Gastrocnemius medialis (tissue), 4 donors: ENCODE data around the gene TRIM45. TPM values are rescaled to one million over a fixed set of nuclear protein-coding genes. Genes with fewer than 3 reads are reported as not detected.

Experiments used
- ATAC-seq, 2 donors: fragments of 150-250 bp; one replicate each; pipeline ENCODE4 v1.9.1; 2016
- DNase-seq, 2 donors: peaks; one replicate each; pipeline ENCODE4 v3.0.0-alpha.2; 2019
- H3K27ac ChIP-seq, 4 donors: fragments of 200-600 bp; sonication (generic); 1 replicate in 1 of 4; 2 replicates in 3 of 4; pipeline ENCODE4 v1.5.1; 2016 to 2018; ENCODE audit warnings: mild to moderate bottlenecking in 2 of 4, moderate library complexity in 1 of 4
- H3K27me3 ChIP-seq, 3 donors: fragments of 200-600 bp; sonication (generic) in 2 of 3; 1 replicate in 1 of 3; 2 replicates in 2 of 3; pipeline versions ENCODE4 v1.5.1 to v1.6.0; 2016 to 2019; ENCODE audit warnings: mild to moderate bottlenecking in 1 of 3, moderate library complexity in 1 of 3
- H3K36me3 ChIP-seq, 2 donors: fragments of 200-600 bp; sonication (generic) in 1 of 2; one replicate each; pipeline ENCODE4 v1.5.1; 2017 to 2018
- H3K4me1 ChIP-seq, 2 donors: fragments of 200-600 bp; sonication (generic) in 1 of 2; one replicate each; pipeline ENCODE4 v1.5.1; 2016 to 2017; ENCODE audit warnings: mild to moderate bottlenecking in 2 of 2
- H3K4me3 ChIP-seq, 4 donors: fragments of 200-600 bp; sonication (generic) in 3 of 4; 1 replicate in 1 of 4; 2 replicates in 3 of 4; pipeline ENCODE4 v1.5.1; 2016 to 2019; ENCODE audit warnings: mild to moderate bottlenecking in 2 of 4
- H3K9me3 ChIP-seq, 3 donors: fragments of 200-600 bp; sonication (generic) in 2 of 3; 1 replicate in 1 of 3; 2 replicates in 2 of 3; pipeline ENCODE4 v1.5.1; 2016 to 2019
- POLR2A ChIP-seq, 2 donors: fragments of 450-650 bp; IDR thresholded peaks; one replicate each; pipeline ENCODE4 v1.6.1; 2017; ENCODE audit warnings: antibody characterized with exemption in 2 of 2, mild to moderate bottlenecking in 2 of 2, moderate library complexity in 2 of 2
- in situ Hi-C, 4 donors: fragments of 200-750 bp; cut with MboI; loops; one replicate each; pipeline versions ENCODE4 v1.15.0 to v1.8.0; 2017; ENCODE audit warnings: low sequenced_read_pairs in 4 of 4
- intact Hi-C: fragments of 100-400 bp; cut with DNase I; formaldehyde crosslinking; loops from one replicate; pipeline ENCODE4 v1.15.1; 2023; ENCODE audit warnings: low total_unique reads
- total RNA-seq, 4 donors: library from RNA; depleted of rRNA; stranded (reverse); fragments of >200 nt; gene quantifications; one replicate each; pipeline versions ENCODE4 v1.1.0 to v1.2.3, GENCODE V29; 2016
- TF ChIP-seq, protein P1 (sequence below), 5 experiments: fragments of 450-650 bp in 3 of 5; fragments of 200-600 bp in 2 of 5; sonication (generic) in 2 of 5; IDR thresholded peaks in 4 of 5; conservative IDR thresholded peaks in 1 of 5; 1 replicate in 4 of 5; 2 replicates in 1 of 5; pipeline ENCODE4 v1.5.1; 2016 to 2019; ENCODE audit warnings: antibody characterized with exemption in 5 of 5, mild to moderate bottlenecking in 3 of 5, moderate library complexity in 3 of 5

The TRIM45 gene
- total RNA-seq, 4 donors from 2014 or later: 2.4 to 9.4 (median 5.2) TPM

DNA sequence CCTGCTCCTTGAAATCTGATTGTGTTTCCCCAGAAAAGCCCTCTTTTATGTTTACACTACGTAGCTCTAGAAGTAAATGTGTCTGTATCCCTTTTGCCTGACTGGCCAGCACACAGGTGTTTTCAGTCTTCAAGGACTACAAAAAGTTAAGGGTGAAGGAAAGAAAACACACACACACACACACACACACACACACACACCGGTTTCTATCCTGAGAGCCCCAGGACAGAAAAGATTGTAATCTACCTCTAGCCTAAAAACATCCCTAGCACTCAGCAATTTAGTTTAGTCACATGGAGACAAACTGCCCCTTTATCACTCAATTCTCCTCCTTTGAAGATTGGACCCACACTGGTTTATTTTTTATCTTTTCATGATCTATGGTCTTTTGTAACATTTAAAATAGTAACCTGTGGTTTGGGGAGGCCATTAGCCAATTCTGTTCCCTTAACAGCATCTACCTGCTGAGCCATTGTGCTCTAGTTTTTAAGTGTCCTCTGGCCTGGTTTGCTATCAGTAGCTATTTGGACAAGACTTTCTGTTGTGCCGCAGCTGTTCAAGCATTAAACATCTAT lies 15.8 kb upstream of the TRIM45 start:
- no peak overlapping the region for H3K4me3 ChIP-seq
- no peak overlapping the region for H3K27ac ChIP-seq
- H3K9me3 ChIP-seq: no peaks in the 10 kb centered on the region
- ATAC-seq (no peak), DNase-seq (no peak)
- no peaks in the 10 kb centered on the region for H3K36me3 ChIP-seq
- no peaks in the 10 kb centered on the region for H3K27me3 ChIP-seq
- no peak for TF ChIP-seq POLR2A (IDR thresholded peaks at IDR 0.05)
- TF ChIP-seq, protein P1, sequence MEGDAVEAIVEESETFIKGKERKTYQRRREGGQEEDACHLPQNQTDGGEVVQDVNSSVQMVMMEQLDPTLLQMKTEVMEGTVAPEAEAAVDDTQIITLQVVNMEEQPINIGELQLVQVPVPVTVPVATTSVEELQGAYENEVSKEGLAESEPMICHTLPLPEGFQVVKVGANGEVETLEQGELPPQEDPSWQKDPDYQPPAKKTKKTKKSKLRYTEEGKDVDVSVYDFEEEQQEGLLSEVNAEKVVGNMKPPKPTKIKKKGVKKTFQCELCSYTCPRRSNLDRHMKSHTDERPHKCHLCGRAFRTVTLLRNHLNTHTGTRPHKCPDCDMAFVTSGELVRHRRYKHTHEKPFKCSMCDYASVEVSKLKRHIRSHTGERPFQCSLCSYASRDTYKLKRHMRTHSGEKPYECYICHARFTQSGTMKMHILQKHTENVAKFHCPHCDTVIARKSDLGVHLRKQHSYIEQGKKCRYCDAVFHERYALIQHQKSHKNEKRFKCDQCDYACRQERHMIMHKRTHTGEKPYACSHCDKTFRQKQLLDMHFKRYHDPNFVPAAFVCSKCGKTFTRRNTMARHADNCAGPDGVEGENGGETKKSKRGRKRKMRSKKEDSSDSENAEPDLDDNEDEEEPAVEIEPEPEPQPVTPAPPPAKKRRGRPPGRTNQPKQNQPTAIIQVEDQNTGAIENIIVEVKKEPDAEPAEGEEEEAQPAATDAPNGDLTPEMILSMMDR (IDR thresholded peaks at IDR 0.05 in 4 of 5, conservative IDR thresholded peaks at IDR 0.05 in 1 of 5): no peak
- H3K4me1 ChIP-seq: no peaks in the 10 kb centered on the region
- intact Hi-C loops: loop anchor here (10.0 kb wide), 1 partner anchor 403 kb away; no protein-coding TSS in a partner anchor
- in situ Hi-C loops: no loop called here

DNA sequence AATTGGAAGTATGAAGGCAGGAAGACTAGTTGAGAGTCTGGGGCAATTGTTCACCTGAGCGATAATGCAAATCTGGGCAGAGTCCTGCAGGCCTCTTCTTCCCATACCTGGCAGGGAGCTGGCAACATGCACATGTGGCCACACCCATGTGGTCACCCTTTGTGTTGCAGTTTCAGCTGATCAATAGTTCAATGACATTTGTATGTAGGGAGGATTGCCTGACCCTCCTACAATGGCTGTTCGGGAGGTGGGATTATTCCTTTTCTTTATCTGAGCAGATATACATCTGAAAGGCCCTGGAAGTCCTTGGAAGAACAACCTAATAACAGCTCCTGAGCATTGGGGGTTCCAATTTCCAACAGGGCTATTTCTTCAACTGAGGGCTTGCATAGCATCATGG lies 15.2 kb upstream of the TRIM45 start:
- DNase-seq (no peak), ATAC-seq (no peak)
- H3K4me1 ChIP-seq: no peaks in the 10 kb centered on the region
- no peaks in the 10 kb centered on the region for H3K9me3 ChIP-seq
- no peaks in the 10 kb centered on the region for H3K36me3 ChIP-seq
- no peak for TF ChIP-seq POLR2A (IDR thresholded peaks at IDR 0.05)
- TF ChIP-seq, protein P1 (IDR thresholded peaks at IDR 0.05 in 4 of 5, conservative IDR thresholded peaks at IDR 0.05 in 1 of 5): no peak
- in situ Hi-C loops (no loop called here), intact Hi-C loops (loop anchor here (10.0 kb wide), 1 partner anchor 402 kb away; no protein-coding TSS in a partner anchor)
- H3K4me3 ChIP-seq: no peak overlapping the region
- no peak overlapping the region for H3K27ac ChIP-seq
- no peaks in the 10 kb centered on the region for H3K27me3 ChIP-seq

DNA sequence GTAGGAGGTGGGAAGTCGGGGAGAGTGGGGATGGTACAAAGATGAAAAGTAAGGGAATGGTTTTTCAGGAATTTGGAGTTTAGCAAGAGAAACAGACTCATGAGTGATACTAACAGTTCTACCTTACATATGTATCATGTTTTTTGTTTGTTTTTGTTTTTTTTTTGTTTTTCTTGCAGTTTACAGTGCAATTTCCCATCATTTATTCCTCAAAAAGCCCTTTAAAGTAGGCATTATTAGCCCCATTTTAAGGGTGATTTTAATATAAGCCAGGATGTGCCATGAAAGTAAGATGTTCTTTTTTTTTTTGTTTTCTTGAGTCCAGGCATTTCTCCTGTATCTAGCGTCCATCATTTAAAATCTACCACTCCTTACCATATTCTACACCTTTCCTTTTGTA lies 13.8 kb upstream of the TRIM45 start:
- Histone ChIP-seq H3K27me3 (no peaks in the 10 kb centered on the region), H3K9me3 (no peaks in the 10 kb centered on the region), H3K4me1 (no peaks in the 10 kb centered on the region), H3K27ac (no peak overlapping the region), H3K36me3 (no peaks in the 10 kb centered on the region), H3K4me3 (no peak overlapping the region)
- DNase-seq: no peak
- TF ChIP-seq, protein P1 (IDR thresholded peaks at IDR 0.05 in 4 of 5, conservative IDR thresholded peaks at IDR 0.05 in 1 of 5): no peak
- TF ChIP-seq POLR2A (IDR thresholded peaks at IDR 0.05): no peak
- intact Hi-C loops: loop anchor here (10.0 kb wide), 1 partner anchor 401 kb away; no protein-coding TSS in a partner anchor
- no peak for ATAC-seq
- in situ Hi-C loops: no loop called here

DNA sequence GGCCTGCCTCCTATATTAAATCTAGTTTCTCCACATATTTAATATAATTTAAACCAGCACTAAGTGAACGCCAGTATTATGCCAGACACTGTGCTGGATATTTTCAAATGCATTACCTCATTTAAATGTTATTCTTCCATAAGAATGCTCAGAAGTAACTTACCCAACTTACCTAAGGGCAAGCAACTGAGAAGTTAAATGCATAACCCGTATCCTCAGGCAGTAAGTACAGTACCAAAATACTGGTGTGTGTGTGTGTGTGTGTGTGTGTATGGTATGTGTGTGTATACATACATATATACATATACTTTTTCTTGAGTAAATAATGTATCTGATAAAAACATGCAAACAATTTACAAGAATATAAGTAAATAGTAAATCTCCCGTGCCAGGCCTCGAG lies 9.0 kb upstream of the TRIM45 start:
- Histone ChIP-seq H3K4me1 (peaks cover 0 to 12% of the 10 kb centered on the region in 2 donors), H3K27ac (no peak overlapping the region), H3K36me3 (no peaks in the 10 kb centered on the region), H3K27me3 (no peaks in the 10 kb centered on the region), H3K4me3 (no peak overlapping the region), H3K9me3 (no peaks in the 10 kb centered on the region)
- in situ Hi-C loops: no loop called here
- intact Hi-C loops: loop anchor here (10.0 kb wide), 1 partner anchor 396 kb away; no protein-coding TSS in a partner anchor
- no peak for TF ChIP-seq POLR2A (IDR thresholded peaks at IDR 0.05)
- TF ChIP-seq, protein P1 (IDR thresholded peaks at IDR 0.05 in 4 of 5, conservative IDR thresholded peaks at IDR 0.05 in 1 of 5): no peak
- ATAC-seq (no peak), DNase-seq (no peak)
